Ishikawa (cell line): ENCODE results near the gene PDZD8.

Experiments used
- CEBPB ChIP-seq: IDR thresholded peaks from 2 replicates; pipeline ENCODE4 v1.6.1; 2012
- CREB1 ChIP-seq: IDR thresholded peaks from 2 replicates; pipeline ENCODE4 v1.6.1; 2012; ENCODE audit warnings: low read depth
- EGR1 ChIP-seq: IDR thresholded peaks from 2 replicates; pipeline ENCODE4 v1.6.1; 2012
- EP300 ChIP-seq: IDR thresholded peaks from 2 replicates; pipeline ENCODE4 v1.6.1; 2012; ENCODE audit warnings: borderline replicate concordance
- FOXM1 ChIP-seq: IDR thresholded peaks from 2 replicates; pipeline ENCODE4 v1.6.1; 2012; ENCODE audit warnings: low read depth, borderline replicate concordance
- NFIC ChIP-seq: IDR thresholded peaks from 2 replicates; pipeline ENCODE4 v1.6.1; 2012
- RAD21 ChIP-seq: IDR thresholded peaks from 2 replicates; pipeline ENCODE4 v1.6.1; 2012; ENCODE audit warnings: low read depth
- TAF1 ChIP-seq: IDR thresholded peaks from 2 replicates; pipeline ENCODE4 v1.6.1; 2012; ENCODE audit warnings: low read depth, mild to moderate bottlenecking
- TCF12 ChIP-seq: IDR thresholded peaks from 2 replicates; pipeline ENCODE4 v1.6.1; 2012; ENCODE audit warnings: low read depth
- TEAD4 ChIP-seq: IDR thresholded peaks from 2 replicates; pipeline ENCODE4 v1.6.1; 2012
- YY1 ChIP-seq: IDR thresholded peaks from 2 replicates; pipeline ENCODE4 v1.6.1; 2012; ENCODE audit warnings: low read depth
- ZBTB7A ChIP-seq: IDR thresholded peaks from 2 replicates; pipeline ENCODE4 v1.6.1; 2012; ENCODE audit warnings: low read depth
- TF ChIP-seq, protein P1 (sequence below): IDR thresholded peaks from 2 replicates; pipeline ENCODE4 v1.6.1; 2012
- TF ChIP-seq, protein P2 (sequence below): IDR thresholded peaks from 2 replicates; pipeline ENCODE4 v1.6.1; 2012
- TF ChIP-seq, protein P3 (sequence below): IDR thresholded peaks from 2 replicates; pipeline ENCODE4 v1.6.1; 2012; ENCODE audit warnings: low read depth, mild to moderate bottlenecking

The PDZD8 gene

DNA sequence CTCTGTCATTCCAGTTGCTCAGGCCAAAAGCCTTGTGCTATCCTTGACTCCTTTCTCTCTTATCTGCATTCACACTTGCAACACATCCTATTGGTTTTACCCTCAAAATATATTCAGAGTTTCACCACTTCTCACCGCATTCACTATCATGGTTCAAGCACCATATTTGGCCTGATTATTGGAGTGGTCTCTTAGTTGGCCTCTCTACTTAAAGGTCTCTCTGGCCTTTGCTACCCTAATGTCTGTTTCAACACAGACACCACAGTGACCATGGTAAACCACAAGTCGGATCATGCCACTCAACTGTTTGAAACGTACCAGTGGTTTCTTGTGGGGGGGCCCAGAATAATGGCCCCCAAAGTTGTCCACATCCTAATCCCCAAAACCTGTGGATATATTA, 15.2 kb upstream of the PDZD8 start:
- TF ChIP-seq CREB1 (no peak), EP300 (no peak), NFIC (no peak), TAF1 (no peak), ZBTB7A (no peak), RAD21 (no peak), TCF12 (no peak), EGR1 (no peak), FOXM1 (no peak), CEBPB (no peak), YY1 (no peak), TEAD4 (no peak)
- TF ChIP-seq, protein P1, sequence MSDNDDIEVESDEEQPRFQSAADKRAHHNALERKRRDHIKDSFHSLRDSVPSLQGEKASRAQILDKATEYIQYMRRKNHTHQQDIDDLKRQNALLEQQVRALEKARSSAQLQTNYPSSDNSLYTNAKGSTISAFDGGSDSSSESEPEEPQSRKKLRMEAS: no peak
- TF ChIP-seq, protein P2, sequence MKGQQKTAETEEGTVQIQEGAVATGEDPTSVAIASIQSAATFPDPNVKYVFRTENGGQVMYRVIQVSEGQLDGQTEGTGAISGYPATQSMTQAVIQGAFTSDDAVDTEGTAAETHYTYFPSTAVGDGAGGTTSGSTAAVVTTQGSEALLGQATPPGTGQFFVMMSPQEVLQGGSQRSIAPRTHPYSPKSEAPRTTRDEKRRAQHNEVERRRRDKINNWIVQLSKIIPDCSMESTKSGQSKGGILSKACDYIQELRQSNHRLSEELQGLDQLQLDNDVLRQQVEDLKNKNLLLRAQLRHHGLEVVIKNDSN: no peak
- TF ChIP-seq, protein P3, sequence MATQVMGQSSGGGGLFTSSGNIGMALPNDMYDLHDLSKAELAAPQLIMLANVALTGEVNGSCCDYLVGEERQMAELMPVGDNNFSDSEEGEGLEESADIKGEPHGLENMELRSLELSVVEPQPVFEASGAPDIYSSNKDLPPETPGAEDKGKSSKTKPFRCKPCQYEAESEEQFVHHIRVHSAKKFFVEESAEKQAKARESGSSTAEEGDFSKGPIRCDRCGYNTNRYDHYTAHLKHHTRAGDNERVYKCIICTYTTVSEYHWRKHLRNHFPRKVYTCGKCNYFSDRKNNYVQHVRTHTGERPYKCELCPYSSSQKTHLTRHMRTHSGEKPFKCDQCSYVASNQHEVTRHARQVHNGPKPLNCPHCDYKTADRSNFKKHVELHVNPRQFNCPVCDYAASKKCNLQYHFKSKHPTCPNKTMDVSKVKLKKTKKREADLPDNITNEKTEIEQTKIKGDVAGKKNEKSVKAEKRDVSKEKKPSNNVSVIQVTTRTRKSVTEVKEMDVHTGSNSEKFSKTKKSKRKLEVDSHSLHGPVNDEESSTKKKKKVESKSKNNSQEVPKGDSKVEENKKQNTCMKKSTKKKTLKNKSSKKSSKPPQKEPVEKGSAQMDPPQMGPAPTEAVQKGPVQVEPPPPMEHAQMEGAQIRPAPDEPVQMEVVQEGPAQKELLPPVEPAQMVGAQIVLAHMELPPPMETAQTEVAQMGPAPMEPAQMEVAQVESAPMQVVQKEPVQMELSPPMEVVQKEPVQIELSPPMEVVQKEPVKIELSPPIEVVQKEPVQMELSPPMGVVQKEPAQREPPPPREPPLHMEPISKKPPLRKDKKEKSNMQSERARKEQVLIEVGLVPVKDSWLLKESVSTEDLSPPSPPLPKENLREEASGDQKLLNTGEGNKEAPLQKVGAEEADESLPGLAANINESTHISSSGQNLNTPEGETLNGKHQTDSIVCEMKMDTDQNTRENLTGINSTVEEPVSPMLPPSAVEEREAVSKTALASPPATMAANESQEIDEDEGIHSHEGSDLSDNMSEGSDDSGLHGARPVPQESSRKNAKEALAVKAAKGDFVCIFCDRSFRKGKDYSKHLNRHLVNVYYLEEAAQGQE: no peak

DNA sequence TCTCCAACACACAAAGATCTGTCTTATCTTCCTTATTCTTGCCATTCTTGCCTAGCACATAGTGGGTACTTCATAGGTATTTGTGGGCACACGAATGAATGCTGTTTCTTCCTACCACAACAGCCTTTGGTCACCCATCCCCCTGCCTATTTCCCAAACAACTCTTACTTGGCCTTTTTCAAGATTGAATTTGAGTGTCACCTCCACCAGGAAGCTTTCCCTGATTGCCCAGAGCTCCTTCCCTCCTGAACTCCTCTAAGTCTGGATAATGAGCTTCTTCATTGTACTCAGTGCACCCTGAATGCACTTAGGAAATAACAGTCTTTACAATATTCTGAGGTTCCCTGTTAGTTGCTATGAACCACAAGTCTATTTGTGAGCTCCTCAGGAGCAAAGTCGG, 11.6 kb upstream of the PDZD8 start:
- TF ChIP-seq CREB1: no peak
- no peak for TF ChIP-seq TEAD4
- TF ChIP-seq RAD21: no peak
- TF ChIP-seq, protein P1: no peak
- TF ChIP-seq, protein P2: no peak
- TF ChIP-seq TCF12: no peak
- no peak for TF ChIP-seq EP300
- no peak for TF ChIP-seq EGR1
- TF ChIP-seq FOXM1: no peak
- TF ChIP-seq, protein P3: no peak
- no peak for TF ChIP-seq ZBTB7A
- no peak for TF ChIP-seq YY1
- TF ChIP-seq CEBPB: no peak
- no peak for TF ChIP-seq NFIC
- no peak for TF ChIP-seq TAF1

DNA sequence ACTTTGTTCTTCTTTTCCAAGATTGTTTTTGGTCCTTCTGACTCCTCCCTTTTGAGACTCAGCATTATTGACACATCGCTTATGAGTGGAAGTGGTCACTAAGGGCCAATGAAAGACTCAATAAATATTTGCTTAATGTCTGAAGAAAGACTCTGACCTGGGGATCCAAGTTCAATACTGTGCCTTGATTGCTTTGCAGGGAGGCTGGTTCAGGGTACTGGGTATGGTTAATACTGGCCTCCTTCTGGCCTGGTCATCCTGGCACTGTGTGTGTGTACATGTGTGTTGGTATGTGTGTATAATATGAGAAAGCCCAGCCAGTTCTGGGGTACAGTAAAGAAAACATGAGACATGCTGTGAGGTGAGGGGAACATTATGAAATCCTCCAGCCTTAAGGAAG, 7.6 kb upstream of the PDZD8 start:
- no peak for TF ChIP-seq EP300
- no peak for TF ChIP-seq EGR1
- TF ChIP-seq, protein P3: no peak
- no peak for TF ChIP-seq TAF1
- TF ChIP-seq, protein P1: no peak
- TF ChIP-seq ZBTB7A: no peak
- TF ChIP-seq, protein P2: no peak
- TF ChIP-seq YY1: no peak
- TF ChIP-seq FOXM1: no peak
- no peak for TF ChIP-seq TCF12
- no peak for TF ChIP-seq CREB1
- no peak for TF ChIP-seq CEBPB
- TF ChIP-seq TEAD4: no peak
- no peak for TF ChIP-seq RAD21
- TF ChIP-seq NFIC: no peak
